NCI-H1694 (cell line): ENCODE data around the gene GAB1.

Source experiments
- DNase-seq: peaks from one replicate; lab custom pipeline; 2025; lab: John Stamatoyannopoulos, UW

The GAB1 gene

GRCh38 chr4:143389579-143390195 is 53.0 kb downstream of the GAB1 start:
- no peak for DNase-seq

GRCh38 chr4:143390764-143391163 is 54.1 kb downstream of the GAB1 start:
- DNase-seq: no peak

GRCh38 chr4:143391261-143391660 is 54.6 kb downstream of the GAB1 start:
- no peak for DNase-seq

GRCh38 chr4:143391895-143392294 is 55.2 kb downstream of the GAB1 start:
- DNase-seq: no peak

GRCh38 chr4:143393195-143393594 is 56.5 kb downstream of the GAB1 start:
- DNase-seq: no peak

GRCh38 chr4:143394739-143395453 is 58.2 kb downstream of the GAB1 start:
- no peak for DNase-seq

GRCh38 chr4:143396695-143397094 is 60.0 kb downstream of the GAB1 start:
- no peak for DNase-seq

GRCh38 chr4:143397335-143397734 is 60.7 kb downstream of the GAB1 start:
- no peak for DNase-seq

- DNase-seq: no peak
Measured at GRCh38 chr4:143397887-143398286, 61.2 kb downstream of the GAB1 start.

- DNase-seq: peak; percentile 68
Measured at GRCh38 chr4:143399113-143399949, 62.7 kb downstream of the GAB1 start.

GRCh38 chr4:143400082-143400481 is 63.4 kb downstream of the GAB1 start:
- DNase-seq: no peak

- DNase-seq: no peak
Measured at GRCh38 chr4:143402776-143403552, 66.3 kb downstream of the GAB1 start.

GRCh38 chr4:143403553-143403820 is 66.8 kb downstream of the GAB1 start:
- no peak for DNase-seq

GRCh38 chr4:143404555-143404954 is 67.9 kb downstream of the GAB1 start:
- no peak for DNase-seq

GRCh38 chr4:143405075-143405730 is 68.5 kb downstream of the GAB1 start:
- no peak for DNase-seq

- no peak for DNase-seq
Measured at GRCh38 chr4:143406523-143406922, 69.8 kb downstream of the GAB1 start.

GRCh38 chr4:143407474-143407873 is 70.8 kb downstream of the GAB1 start:
- peak; percentile 24 for DNase-seq

GRCh38 chr4:143407888-143408287 is 71.2 kb downstream of the GAB1 start:
- no peak for DNase-seq

- DNase-seq: no peak
Measured at GRCh38 chr4:143410015-143410414, 73.3 kb downstream of the GAB1 start.

- no peak for DNase-seq
Measured at GRCh38 chr4:143411527-143412419, 75.1 kb downstream of the GAB1 start.

GRCh38 chr4:143412420-143412758 is 75.7 kb downstream of the GAB1 start:
- DNase-seq: no peak
